Measurements from ENCODE around the gene TLE2. TPM values are rescaled to one million over a fixed set of nuclear protein-coding genes. Genes with fewer than 3 reads are reported as not detected.

Gene TLE2
- polyA plus RNA-seq, 1 of the 3 experiments (the other 2 are of a cell fraction) = 2.3 TPM

- no peaks in the 10 kb centered on the region for H3K9me3 ChIP-seq
- TF ChIP-seq ZBTB33 (IDR thresholded peaks at IDR 0.05; ENCODE audit: borderline replicate concordance, low read depth) (no peak), IRF3 (IDR thresholded peaks at IDR 0.05; ENCODE audit: low read depth, low read length) (no peak), ELF1 (IDR thresholded peaks at IDR 0.05) (no peak), REST (IDR thresholded peaks at IDR 0.05; ENCODE audit: low read depth, low read length) (no peak), GATA2 (CRISPR knock-in tag; IDR thresholded peaks at IDR 0.05) (no peak), RCOR1 (IDR thresholded peaks at IDR 0.05; ENCODE audit: low read length) (no peak), TAF1 (IDR thresholded peaks at IDR 0.05; ENCODE audit: borderline replicate concordance, low read depth, low read length) (no peak), EP300 (IDR thresholded peaks at IDR 0.05; ENCODE audit: borderline replicate concordance in 1 of 2, low read depth in 1 of 2, low read length in 1 of 2) (no peak), FOXM1 (IDR thresholded peaks at IDR 0.05; ENCODE audit: low read depth) (no peak), POLR2AphosphoS5 (IDR thresholded peaks at IDR 0.05; ENCODE audit: low read depth, low read length) (no peak), RFX5 (IDR thresholded peaks at IDR 0.05; ENCODE audit: low read length) (no peak), MEF2A (IDR thresholded peaks at IDR 0.05; ENCODE audit: borderline replicate concordance, low read depth) (no peak), TCF12 (IDR thresholded peaks at IDR 0.05) (no peak), JUND (IDR thresholded peaks at IDR 0.05) (no peak), SIN3A (IDR thresholded peaks at IDR 0.05; ENCODE audit: borderline replicate concordance, low read depth, low read length) (no peak), SMC3 (IDR thresholded peaks at IDR 0.05; ENCODE audit: low read depth, low read length) (no peak)
- TF ChIP-seq, protein P1, sequence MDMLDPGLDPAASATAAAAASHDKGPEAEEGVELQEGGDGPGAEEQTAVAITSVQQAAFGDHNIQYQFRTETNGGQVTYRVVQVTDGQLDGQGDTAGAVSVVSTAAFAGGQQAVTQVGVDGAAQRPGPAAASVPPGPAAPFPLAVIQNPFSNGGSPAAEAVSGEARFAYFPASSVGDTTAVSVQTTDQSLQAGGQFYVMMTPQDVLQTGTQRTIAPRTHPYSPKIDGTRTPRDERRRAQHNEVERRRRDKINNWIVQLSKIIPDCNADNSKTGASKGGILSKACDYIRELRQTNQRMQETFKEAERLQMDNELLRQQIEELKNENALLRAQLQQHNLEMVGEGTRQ (IDR thresholded peaks at IDR 0.05; ENCODE audit: borderline replicate concordance, low read depth, low read length) = no peak
- TF ChIP-seq, protein P2, sequence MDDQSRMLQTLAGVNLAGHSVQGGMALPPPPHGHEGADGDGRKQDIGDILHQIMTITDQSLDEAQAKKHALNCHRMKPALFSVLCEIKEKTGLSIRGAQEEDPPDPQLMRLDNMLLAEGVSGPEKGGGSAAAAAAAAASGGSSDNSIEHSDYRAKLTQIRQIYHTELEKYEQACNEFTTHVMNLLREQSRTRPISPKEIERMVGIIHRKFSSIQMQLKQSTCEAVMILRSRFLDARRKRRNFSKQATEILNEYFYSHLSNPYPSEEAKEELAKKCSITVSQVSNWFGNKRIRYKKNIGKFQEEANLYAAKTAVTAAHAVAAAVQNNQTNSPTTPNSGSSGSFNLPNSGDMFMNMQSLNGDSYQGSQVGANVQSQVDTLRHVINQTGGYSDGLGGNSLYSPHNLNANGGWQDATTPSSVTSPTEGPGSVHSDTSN (IDR thresholded peaks at IDR 0.05) = no peak
- ChIA-PET POLR2A (interaction anchor here (1.2 kb wide), 1 partner anchor 9 kb away, joined by 4 read pairs; no protein-coding TSS in a partner anchor), CTCF (interaction anchor here (0.6 to 1.1 kb wide), 4 partner anchors 11 to 83 kb away, joined by 3 to 4 read pairs (median 4); no protein-coding TSS in a partner anchor)
- no peak for DNase-seq
- no peak overlapping the region for H3K9ac ChIP-seq
- no peaks in the 10 kb centered on the region for H3K27me3 ChIP-seq (ENCODE audit: insufficient read depth)
- no peak overlapping the region for H3K4me2 ChIP-seq
- H3K79me2 ChIP-seq (ENCODE audit: insufficient read depth) = no peaks in the 10 kb centered on the region
- H3K9me2 ChIP-seq = no peaks in the 10 kb centered on the region
- WGBS (ENCODE audit: low lambda C conversion rate) = 68% methylated on average over 15 of the region's 15 CpGs
- no peaks in the 10 kb centered on the region; a peak in 1 of 4 replicates for H3K4me1 ChIP-seq (ENCODE audit: control insufficient read depth in 1 of 2, insufficient read depth in 2 of 2, low read depth in 1 of 2, low read length in 1 of 2)
- H3F3A ChIP-seq (replicated peaks; ENCODE audit: insufficient read depth) = no peaks in the 10 kb centered on the region
- no peaks in the 10 kb centered on the region for H4K20me1 ChIP-seq (ENCODE audit: insufficient read depth)
- no peak overlapping the region for H2AFZ ChIP-seq (ENCODE audit: low read depth)
- H3K27ac ChIP-seq (ENCODE audit: low read depth in 2 of 2, low read length in 1 of 2) = no peak overlapping the region
- H3K4me3 ChIP-seq (ENCODE audit: low read depth in 2 of 2, low read length in 1 of 2) = no peak overlapping the region
- H3K36me3 ChIP-seq (replicated peaks in 1 of 2; ENCODE audit: control insufficient read depth in 1 of 2, insufficient read depth in 2 of 2, low read length in 1 of 2) = no peaks in the 10 kb centered on the region
Observed at GRCh38 chr19:3042621-3043267, 13.7 kb upstream of the TLE2 start.
